ENCODE measurements around the gene MAFG. TPM values are rescaled to one million over a fixed set of nuclear protein-coding genes. Genes with fewer than 3 reads are reported as not detected.

Gene MAFG
- total RNA-seq, 6 donors from 2014 or later, result 23.0 to 46.4 (median 28.8) TPM

DNA sequence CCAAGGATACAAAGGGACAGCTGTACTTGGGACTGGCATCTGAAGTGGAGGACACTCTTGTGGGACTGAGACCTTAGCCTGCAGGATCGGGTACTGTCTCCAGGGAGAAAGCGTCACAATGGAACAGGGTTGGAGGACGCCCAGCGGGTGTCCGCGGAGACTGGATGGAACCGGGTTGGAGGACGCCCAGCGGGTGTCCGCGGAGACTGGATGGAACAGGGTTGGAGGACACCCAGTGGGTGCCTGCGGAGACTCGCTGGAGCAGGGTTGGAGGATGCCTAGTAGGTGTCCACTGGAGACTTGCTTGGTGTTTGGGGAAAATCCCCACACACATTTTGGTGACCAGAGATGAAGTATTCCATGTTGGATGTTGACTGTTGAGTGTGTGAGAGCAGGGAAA lies 19.7 kb upstream of the MAFG start, which contains the start of gene MYADML2:
Gene MYADML2 (minus strand): TSS at position 45 of the 400 bp plus-strand sequence. CDS start 5,492 bp downstream, outside the sequence.
- 90% methylated on average over 12 to 13 of the region's 13 CpGs for WGBS, 2 donors
- H3K4me1 ChIP-seq, result no peaks in the 10 kb centered on the region
- no peaks in the 10 kb centered on the region for H3K36me3 ChIP-seq

DNA sequence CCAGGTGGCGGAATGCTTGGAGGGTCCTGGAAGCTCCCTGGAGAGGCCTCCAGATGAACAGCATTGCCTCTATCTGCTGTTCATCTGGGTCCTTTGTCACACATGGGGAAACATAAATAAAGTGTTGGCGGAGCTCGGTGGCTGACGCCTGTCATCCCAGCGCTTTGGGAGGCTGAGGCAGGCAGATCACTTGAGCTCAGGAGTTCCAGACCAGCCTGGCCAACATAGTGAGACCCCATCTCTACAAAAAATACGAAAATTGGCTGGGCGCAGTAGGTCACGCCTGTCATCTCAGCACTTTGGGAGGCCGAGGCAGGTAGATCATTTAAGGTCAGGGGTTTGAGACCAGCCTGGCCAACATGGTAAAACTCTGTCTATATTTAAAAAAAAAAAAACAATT lies 17.3 kb upstream of the MAFG start:
- Histone ChIP-seq H3K36me3 (no peaks in the 10 kb centered on the region), H3K27ac (no peak overlapping the region), H3K4me1 (peaks cover 0 to 4% (median 0%) of the 10 kb centered on the region in 4 donors), H3K4me3 (no peak overlapping the region), H3K27me3 (no peaks in the 10 kb centered on the region), H3K9me3 (no peaks in the 10 kb centered on the region)
- ATAC-seq (ENCODE audit: low FRiP score in 2 of 2), result no peak
- 85 to 86% methylated on average over 8 to 9 of the region's 9 CpGs for WGBS, 2 donors
- DNase-seq, result no peak
- TF ChIP-seq, protein P1, sequence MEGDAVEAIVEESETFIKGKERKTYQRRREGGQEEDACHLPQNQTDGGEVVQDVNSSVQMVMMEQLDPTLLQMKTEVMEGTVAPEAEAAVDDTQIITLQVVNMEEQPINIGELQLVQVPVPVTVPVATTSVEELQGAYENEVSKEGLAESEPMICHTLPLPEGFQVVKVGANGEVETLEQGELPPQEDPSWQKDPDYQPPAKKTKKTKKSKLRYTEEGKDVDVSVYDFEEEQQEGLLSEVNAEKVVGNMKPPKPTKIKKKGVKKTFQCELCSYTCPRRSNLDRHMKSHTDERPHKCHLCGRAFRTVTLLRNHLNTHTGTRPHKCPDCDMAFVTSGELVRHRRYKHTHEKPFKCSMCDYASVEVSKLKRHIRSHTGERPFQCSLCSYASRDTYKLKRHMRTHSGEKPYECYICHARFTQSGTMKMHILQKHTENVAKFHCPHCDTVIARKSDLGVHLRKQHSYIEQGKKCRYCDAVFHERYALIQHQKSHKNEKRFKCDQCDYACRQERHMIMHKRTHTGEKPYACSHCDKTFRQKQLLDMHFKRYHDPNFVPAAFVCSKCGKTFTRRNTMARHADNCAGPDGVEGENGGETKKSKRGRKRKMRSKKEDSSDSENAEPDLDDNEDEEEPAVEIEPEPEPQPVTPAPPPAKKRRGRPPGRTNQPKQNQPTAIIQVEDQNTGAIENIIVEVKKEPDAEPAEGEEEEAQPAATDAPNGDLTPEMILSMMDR (IDR thresholded peaks at IDR 0.05), result no peak
- TF ChIP-seq POLR2A (IDR thresholded peaks at IDR 0.05) (no peak), EP300 (IDR thresholded peaks at IDR 0.05) (no peak), POLR2AphosphoS5 (IDR thresholded peaks at IDR 0.05) (no peak)

More for the DNA sequence above, 19.7 kb upstream of the MAFG start, which contains the start of gene MYADML2:
- TF ChIP-seq, protein P1 (IDR thresholded peaks at IDR 0.05), result no peak
- TF ChIP-seq POLR2AphosphoS5 (IDR thresholded peaks at IDR 0.05) (no peak), EP300 (IDR thresholded peaks at IDR 0.05) (no peak), POLR2A (IDR thresholded peaks at IDR 0.05) (no peak)
- H3K27me3 ChIP-seq, result no peaks in the 10 kb centered on the region
- no peaks in the 10 kb centered on the region for H3K9me3 ChIP-seq
- H3K27ac ChIP-seq, result no peak within 1 kb of the TSS
- no peak for ATAC-seq (ENCODE audit: low FRiP score in 2 of 2)
- no peak within 1 kb of the TSS for H3K4me3 ChIP-seq
- DNase-seq, result peak in 1 of 2 donors; percentile 59

DNA sequence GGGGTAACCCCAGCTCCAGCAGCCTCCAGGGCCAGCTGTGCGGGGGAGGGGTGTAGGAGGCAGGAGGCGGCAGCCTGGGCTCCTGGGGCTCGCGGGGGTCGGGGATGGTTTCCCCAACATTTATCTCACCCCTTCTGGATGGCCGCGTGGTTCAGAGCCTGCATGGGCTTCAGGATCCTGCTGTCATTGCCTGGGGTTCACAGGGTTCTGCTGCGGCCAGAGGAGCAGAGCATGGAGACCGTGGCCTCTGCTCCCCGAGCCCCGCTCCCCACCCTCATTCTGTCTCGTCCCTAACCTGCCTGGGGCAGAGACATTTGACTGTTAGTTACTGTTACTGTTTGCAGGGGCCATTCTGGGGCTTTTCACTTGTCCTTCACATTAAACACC lies 14.6 kb upstream of the MAFG start:
- no peaks in the 10 kb centered on the region for H3K9me3 ChIP-seq

DNA sequence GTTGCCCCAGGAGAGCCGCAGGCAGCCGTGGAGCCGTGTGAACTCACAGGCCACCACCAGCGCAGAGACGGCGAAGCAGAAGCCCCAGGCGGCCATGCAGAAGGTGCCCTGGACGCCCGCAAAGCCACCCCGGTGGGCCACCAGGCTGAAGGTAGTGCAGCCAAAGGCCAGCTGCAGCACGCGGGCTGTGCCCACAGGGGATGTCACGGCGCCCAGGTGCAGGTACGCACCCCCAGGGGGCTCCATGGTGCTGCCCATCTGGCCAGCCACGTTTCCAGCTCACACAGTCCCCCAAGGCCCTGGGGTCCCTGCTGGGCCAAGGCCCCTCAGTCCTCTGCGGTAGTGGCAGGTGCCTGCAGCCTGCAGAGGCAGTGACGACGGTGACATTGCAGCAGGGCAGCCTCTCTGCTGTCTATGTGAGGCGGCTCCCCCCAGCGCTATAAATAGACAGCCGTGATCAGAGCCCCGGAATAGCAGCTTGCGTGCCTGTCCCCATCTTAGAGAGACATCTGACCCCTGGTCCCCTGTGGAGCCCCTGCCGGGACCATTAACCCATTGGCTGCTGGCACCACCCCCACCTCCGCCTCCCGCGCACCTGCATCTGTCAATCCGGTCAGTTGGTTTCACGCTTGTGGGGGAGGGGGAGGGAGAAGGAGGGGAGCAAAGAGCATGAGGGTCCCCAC lies 14.1 kb upstream of the MAFG start:
- no peak for ATAC-seq (ENCODE audit: low FRiP score in 2 of 2)
- TF ChIP-seq EP300 (IDR thresholded peaks at IDR 0.05) (no peak), POLR2AphosphoS5 (IDR thresholded peaks at IDR 0.05) (no peak), POLR2A (IDR thresholded peaks at IDR 0.05) (no peak)
- TF ChIP-seq, protein P1 (IDR thresholded peaks at IDR 0.05), result no peak
- Histone ChIP-seq H3K27ac (no peak overlapping the region), H3K27me3 (peaks cover 0 to 3% (median 0%) of the 10 kb centered on the region in 4 donors), H3K4me3 (no peak overlapping the region), H3K9me3 (no peaks in the 10 kb centered on the region), H3K4me1 (peaks cover 10 to 28% (median 12%) of the 10 kb centered on the region in 4 donors), H3K36me3 (no peaks in the 10 kb centered on the region)
- 54 to 65% methylated on average over 2 to 23 of the region's 30 CpGs for WGBS, 2 donors
- no peak for DNase-seq

More for the DNA sequence above, 14.6 kb upstream of the MAFG start:
- peaks cover 6 to 22% (median 7%) of the 10 kb centered on the region in 4 donors for H3K4me1 ChIP-seq
- 48 to 53% methylated on average over 8 to 12 of the region's 12 CpGs for WGBS, 2 donors
- H3K36me3 ChIP-seq, result no peaks in the 10 kb centered on the region
- ATAC-seq (ENCODE audit: low FRiP score in 2 of 2), result no peak
- TF ChIP-seq POLR2AphosphoS5 (IDR thresholded peaks at IDR 0.05) (no peak), EP300 (IDR thresholded peaks at IDR 0.05) (no peak), POLR2A (IDR thresholded peaks at IDR 0.05) (no peak)
- TF ChIP-seq, protein P1 (IDR thresholded peaks at IDR 0.05), result no peak
- peaks cover 0 to 3% (median 0%) of the 10 kb centered on the region in 4 donors for H3K27me3 ChIP-seq
- no peak for DNase-seq
- no peak overlapping the region for H3K4me3 ChIP-seq
- H3K27ac ChIP-seq, result no peak overlapping the region

Data from upper lobe of left lung (tissue), 6 donors.